ENCODE data around the gene UNCX. TPM values are rescaled to one million over a fixed set of nuclear protein-coding genes. Genes with fewer than 3 reads are reported as not detected.

The UNCX gene
- total and polyA plus RNA-seq, 8 donors = not detected

- peaks cover 70 to 100% (median 96%) of the 10 kb centered on the region in 3 donors for H3K27me3 ChIP-seq
- WGBS, 5 donors = 5 to 12% (median 7%) methylated on average over 25 to 30 of the region's 30 CpGs
- DNase-seq = no peak
- H3K4me3 ChIP-seq = no peak overlapping the region
- H3K4me1 ChIP-seq = peaks cover 9 to 64% (median 39%) of the 10 kb centered on the region in 4 donors
- no peak overlapping the region for H3K27ac ChIP-seq
- intact Hi-C loops (cut with DNase I; ENCODE audit: low total_unique reads) = no loop called here
- TF ChIP-seq POLR2AphosphoS5 (IDR thresholded peaks at IDR 0.05) = no peak
- no peak for TF ChIP-seq POLR2A (IDR thresholded peaks at IDR 0.05)
- no peak for TF ChIP-seq CTCF (IDR thresholded peaks at IDR 0.05)
- no peak for TF ChIP-seq EP300 (IDR thresholded peaks at IDR 0.05)
- no peaks in the 10 kb centered on the region for H3K9me3 ChIP-seq
- H3K36me3 ChIP-seq = no peaks in the 10 kb centered on the region
These were observed 1.6 kb downstream of the UNCX start for GRCh38 chr7:1234049-1234880.

DNA sequence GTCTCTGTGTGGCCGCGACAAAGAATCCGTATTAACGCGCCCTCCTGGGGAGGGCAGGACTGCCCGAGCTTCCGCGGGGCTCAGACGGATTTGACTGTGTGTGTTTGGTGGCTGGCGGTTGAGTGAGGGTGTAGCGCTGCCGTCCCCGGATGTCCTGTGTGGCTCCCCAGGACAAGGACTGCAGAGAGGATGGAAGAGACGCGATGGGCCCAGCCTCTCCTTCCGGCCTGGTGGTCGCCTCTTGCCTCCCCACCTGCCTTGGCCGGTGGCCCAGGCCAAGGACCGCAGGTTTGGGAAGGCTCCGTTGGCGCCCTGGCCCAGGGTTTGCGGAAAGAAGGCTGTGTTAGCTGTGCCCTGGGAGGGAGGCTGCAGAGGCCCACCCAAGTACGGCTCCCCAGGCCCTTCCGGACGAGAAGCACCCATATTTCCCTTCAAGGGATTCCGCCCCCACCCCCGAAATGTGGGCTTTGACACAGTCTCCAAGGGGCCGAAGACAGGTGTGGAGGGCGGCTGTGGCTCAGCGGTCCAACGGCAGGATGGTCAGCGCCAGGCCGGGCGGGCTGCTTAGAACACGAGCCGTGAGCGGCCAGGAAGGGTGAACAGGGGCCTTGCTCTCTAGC, 2.3 kb downstream of the UNCX start:
- Histone ChIP-seq H3K36me3 (no peaks in the 10 kb centered on the region), H3K9me3 (no peaks in the 10 kb centered on the region), H3K27ac (no peak overlapping the region), H3K27me3 (peaks cover 66 to 100% (median 96%) of the 10 kb centered on the region in 3 donors), H3K4me1 (peaks cover 5 to 57% (median 34%) of the 10 kb centered on the region in 4 donors), H3K4me3 (no peak overlapping the region)
- intact Hi-C loops (cut with DNase I; ENCODE audit: low total_unique reads) = no loop called here
- 4 to 6% (median 5%) methylated on average over 18 to 37 of the region's 37 CpGs for WGBS, 5 donors
- no peak for DNase-seq
- no peak for TF ChIP-seq POLR2A (IDR thresholded peaks at IDR 0.05)
- no peak for TF ChIP-seq CTCF (IDR thresholded peaks at IDR 0.05)
- TF ChIP-seq EP300 (IDR thresholded peaks at IDR 0.05) = no peak
- TF ChIP-seq POLR2AphosphoS5 (IDR thresholded peaks at IDR 0.05) = no peak

DNA sequence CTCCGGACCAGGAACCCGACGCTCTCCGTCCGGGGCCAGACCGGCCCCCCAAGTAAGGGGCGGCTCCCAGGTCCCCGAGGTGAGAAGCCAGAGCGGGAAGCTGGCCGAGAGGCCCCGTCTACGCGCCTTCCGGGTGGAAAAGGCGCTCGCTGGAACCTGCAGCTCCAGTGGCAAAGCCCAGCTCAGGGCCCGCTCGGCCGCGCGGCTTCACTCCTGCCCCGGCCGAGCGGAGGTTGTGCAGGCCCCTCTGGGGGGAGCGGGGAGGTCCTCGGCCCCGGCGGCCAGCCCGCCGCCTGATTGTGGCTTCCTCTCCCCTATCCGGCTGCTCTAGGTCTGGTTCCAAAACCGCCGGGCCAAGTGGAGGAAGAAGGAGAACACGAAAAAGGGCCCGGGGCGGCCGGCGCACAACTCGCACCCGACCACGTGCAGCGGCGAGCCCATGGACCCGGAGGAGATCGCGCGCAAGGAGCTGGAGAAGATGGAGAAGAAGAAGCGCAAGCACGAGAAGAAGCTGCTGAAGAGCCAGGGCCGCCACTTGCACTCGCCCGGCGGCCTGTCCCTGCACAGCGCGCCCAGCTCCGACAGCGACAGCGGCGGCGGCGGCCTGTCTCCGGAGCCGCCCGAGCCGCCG, 2.9 kb downstream of the UNCX start:
- TF ChIP-seq EP300 (IDR thresholded peaks at IDR 0.05) (no peak), POLR2A (IDR thresholded peaks at IDR 0.05) (no peak), CTCF (IDR thresholded peaks at IDR 0.05) (no peak), POLR2AphosphoS5 (IDR thresholded peaks at IDR 0.05) (no peak)
- no peak overlapping the region for H3K4me3 ChIP-seq

GRCh38 chr7:1236132-1236661, 3.5 kb downstream of the UNCX start:
- WGBS, 5 donors = 3 to 4% (median 3%) methylated on average over 24 to 87 of the region's 87 CpGs; no CpG with 5 or more reads in 1 of the 5 donors
- Histone ChIP-seq H3K27ac (no peak overlapping the region), H3K4me1 (peaks cover 5 to 58% (median 35%) of the 10 kb centered on the region in 4 donors), H3K36me3 (no peaks in the 10 kb centered on the region), H3K27me3 (peaks cover 70 to 100% (median 96%) of the 10 kb centered on the region in 3 donors), H3K4me3 (no peak overlapping the region), H3K9me3 (no peaks in the 10 kb centered on the region)
- TF ChIP-seq POLR2AphosphoS5 (IDR thresholded peaks at IDR 0.05) (no peak), CTCF (IDR thresholded peaks at IDR 0.05) (no peak), POLR2A (IDR thresholded peaks at IDR 0.05) (no peak), EP300 (IDR thresholded peaks at IDR 0.05) (no peak)
- intact Hi-C loops (cut with DNase I; ENCODE audit: low total_unique reads) = no loop called here
- no peak for DNase-seq

More for the DNA sequence above, 2.9 kb downstream of the UNCX start:
- Histone ChIP-seq H3K4me1 (peaks cover 5 to 58% (median 32%) of the 10 kb centered on the region in 4 donors), H3K27ac (no peak overlapping the region), H3K27me3 (peaks cover 67 to 100% (median 96%) of the 10 kb centered on the region in 3 donors), H3K36me3 (no peaks in the 10 kb centered on the region), H3K9me3 (no peaks in the 10 kb centered on the region)
- WGBS, 5 donors = 2 to 6% (median 2%) methylated on average over 31 to 66 of the region's 66 CpGs
- intact Hi-C loops (cut with DNase I; ENCODE audit: low total_unique reads) = no loop called here
- DNase-seq = no peak

Data from stomach (tissue), 9 donors.